Left forelimb (tissue), 1 donor: ENCODE measurements around the gene HSPH1.

Experiments used
- DNase-seq: peaks from one replicate; pipeline ENCODE4 v3.0.0-alpha.2; 2018; ENCODE audit warnings: low spot score

The HSPH1 gene

DNA sequence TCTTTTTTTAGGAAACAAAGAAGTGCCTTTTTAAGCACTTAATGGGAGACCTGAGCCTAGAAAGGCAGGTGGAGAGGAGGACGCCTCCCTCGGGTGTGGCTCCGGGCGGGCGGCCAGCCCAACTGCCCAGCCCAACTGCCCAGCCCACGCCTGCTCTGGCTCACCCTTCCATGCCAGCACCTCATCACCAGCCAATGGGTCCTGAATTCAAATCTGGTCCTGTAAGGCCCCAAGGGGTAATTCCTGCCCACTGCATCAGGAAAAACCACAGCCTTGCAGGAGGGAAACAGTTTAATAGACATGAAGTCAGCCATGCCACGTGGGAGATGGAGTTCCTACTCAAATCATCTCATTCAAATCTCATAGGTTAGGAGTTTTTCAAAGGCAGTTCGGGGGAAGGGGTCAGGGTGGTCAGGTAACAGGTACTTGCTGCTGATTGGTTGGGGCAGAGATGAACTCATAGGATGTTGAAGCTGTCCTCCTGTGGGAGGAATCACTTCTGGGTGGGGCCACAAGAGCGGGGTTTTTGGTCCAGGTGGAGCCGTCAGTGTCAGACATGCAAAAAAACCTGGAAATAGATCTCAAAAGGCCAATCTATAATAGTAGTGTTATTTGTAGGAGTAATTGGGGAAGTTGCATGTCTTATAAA, 64.9 kb downstream of the HSPH1 start:
- DNase-seq: peak; percentile 60

DNA sequence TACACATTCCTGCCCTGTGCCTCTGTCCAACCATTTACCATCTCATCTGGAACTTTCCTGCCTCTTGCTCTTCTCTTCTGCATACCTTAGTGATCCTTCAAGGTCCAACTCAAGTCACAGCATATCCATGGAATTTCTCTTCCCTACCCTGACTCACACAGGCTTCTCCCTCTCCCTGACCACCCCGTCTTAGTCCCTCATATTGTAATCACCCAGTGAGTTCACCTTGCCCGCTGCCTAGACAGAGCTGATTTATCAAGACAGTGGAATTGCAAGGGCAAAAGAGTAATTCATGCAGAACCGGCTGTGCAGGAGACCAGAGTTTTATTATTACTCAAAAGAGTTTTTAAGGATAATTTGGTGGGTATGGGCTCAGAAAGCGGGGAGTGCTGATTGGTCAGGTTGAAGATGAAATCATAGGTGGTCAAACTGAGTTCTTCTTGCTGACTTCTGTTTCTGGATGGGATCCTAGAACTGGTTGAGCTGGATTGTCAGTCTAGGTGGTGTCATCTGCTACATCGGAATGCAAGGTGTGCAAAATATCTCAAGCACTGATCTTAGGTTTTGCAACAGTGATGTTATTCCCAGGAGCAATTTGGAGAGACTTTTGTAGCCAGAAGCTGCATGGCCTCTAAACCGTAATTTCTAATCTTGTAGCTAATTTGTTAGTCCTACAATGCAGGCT, 67.2 kb downstream of the HSPH1 start:
- peak; percentile 17 for DNase-seq

DNA sequence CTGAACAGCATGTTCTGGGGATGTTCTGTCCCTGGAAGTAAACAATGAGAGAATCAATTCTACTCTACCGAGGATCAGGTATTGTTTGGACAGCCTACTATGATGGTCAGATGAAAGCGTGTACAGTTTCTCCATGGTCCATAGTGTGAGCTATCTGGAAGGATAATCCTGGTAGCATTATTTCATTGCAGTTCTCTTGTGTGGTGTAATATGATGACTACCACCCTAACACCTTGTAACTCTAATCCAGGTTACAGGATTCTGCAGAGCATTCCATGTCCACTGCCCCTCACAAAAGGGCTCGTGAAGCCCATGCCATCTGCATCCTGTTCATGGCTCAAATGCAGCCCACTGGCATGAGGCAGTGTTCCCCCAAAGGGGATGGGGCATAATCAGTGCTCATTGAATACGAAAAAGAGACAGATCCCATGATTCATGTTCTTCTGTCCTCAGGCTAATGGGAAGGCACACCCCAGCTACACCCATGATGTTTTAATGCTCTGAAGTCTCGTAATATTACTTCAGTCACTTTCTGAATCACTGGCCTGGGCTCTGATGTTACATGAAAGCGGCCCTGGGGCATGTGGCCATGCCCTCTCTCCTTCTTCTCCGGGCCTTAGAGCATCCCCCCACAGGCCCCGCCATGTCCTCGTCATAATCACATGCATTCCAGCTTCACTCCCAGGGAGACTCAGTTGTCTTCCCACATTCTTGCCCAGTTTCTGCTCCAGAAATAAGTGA, 68.4 kb downstream of the HSPH1 start:
- peak; percentile 18 for DNase-seq

DNA sequence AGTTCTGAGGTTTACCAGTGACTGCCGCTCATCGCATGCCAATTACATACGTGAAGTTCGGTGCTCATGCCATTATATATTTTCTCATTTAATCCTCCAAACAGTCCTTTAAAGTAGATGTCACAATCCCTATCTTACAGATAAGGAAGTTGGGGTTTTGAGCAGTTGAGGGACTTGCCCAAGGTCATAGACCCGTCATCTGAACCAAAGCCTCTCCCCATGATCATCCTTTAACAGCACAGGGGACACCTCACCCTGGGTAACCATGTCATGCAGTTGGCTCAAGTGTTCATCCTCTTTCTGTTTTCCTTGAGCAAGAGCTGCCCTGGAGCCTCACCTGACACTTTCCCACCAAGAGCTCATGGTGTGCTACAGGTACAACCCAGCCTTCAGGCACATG, 69.1 kb downstream of the HSPH1 start:
- no peak for DNase-seq

DNA sequence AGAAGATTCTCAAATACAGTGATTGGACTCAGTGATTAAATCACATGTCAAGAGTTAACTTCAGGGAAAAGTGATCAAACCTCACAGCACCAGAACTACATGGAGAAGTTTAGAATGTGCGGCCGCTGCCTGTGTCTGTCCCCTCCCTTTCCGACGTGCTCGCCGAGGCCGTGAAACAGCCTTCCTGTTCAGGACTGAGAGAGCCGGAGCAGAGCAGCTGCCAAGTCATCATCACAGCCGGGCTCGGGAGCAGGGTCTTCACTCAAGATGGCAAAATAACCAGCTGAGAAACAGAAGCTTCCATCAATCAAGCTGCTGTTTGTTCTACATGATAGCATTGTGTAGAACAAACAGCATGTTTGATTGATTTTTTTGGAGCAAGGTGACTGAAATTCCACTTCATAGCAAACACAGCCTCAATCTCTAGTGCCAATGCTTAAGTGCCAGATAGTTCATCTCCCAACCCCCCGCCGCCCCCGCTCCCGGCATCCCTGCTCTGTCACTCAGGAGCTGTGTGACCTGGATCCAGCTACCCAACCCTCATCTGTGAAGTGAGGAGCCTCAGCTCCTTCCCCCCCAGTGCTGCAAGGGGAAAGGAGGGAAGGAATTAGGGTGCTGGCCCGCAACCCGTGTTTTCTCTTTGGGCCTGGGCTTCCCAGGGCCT, 70.6 kb downstream of the HSPH1 start:
- peak; percentile 68 for DNase-seq

DNA sequence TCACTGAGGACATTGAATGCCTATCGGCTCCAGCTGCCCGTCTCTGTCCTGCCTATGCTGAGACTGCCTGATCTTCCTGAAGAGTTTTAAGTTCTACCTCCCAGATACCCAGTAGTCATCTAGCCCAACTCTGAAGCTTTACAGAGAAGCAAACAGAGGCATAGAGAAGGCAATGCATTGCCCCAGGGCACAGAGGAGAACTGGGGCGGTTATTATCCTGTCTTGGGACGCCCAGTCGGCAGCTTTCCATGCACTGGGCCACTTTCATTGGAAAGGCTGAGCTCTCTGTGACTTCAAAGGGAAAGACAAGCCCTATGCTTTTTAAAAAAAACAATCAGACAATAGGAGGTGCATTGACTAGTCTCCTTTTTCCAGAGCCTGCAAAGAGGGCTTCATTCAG, 71.6 kb downstream of the HSPH1 start:
- peak; percentile 1 for DNase-seq

DNA sequence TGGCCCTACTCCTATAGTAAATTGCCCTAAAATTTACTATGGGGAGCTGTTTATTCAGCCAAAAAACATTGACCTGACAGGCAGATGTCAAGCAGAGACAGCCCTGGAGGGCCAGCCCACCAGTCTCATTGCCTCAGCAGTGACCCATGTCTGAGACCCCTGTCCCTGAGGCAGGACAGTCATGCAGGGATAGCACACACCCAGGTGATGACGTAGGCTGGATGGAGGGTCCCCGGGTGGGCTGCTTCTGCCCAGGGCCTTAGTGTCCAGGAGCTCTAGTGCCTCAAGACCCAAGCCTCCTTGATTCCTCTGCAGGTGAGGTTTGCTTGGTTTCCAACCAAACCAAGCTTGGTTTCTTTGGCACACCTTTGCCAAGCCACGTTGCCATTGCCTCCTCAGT, 72.1 kb downstream of the HSPH1 start:
- peak; percentile 44 for DNase-seq

DNA sequence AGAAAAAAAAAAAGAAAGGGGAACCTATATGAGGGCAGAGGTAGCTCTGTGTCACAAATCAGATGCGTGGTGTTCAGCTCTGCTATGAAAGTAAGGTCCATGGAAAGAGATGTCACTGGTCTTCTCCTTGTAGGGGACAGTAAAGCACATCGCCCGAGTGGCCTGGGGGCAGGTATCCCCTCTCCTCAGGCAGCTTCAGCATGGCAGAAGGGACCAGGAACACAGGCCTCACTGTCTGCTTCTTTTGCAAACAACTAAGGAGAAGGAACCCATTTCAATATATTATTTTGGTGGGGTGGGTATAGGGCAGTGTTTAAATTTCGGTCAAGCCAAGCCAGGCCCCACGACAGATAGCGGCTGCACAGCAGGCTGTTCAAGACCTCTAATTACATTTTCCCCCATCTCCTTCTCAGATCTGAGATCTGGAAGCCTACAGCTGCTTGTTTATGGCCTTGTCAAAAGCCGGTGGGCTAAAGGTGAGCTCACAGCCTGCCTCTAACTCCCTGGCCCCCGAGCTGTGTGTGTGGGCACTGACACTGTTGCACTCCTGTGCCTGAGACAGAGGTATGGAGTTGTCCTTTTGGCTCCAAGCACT, 72.8 kb downstream of the HSPH1 start:
- DNase-seq: peak; percentile 61
